Kidney epithelial cell (primary cell): Measurements from ENCODE around the gene CRHBP. TPM values are rescaled to one million over a fixed set of nuclear protein-coding genes. Genes with fewer than 3 reads are reported as not detected.

Experiments used
- DNase-seq: peaks from one replicate; pipeline ENCODE4 v3.0.0-alpha.2; 2010; ENCODE audit warnings: low read depth
- H3K27me3 ChIP-seq: 2 replicates; pipeline ENCODE4 v1.6.0; 2011; ENCODE audit warnings: low read length; ENCODE audit not compliant: control insufficient read depth, insufficient read depth
- H3K36me3 ChIP-seq: 2 replicates; pipeline ENCODE4 v1.5.1; 2011; ENCODE audit warnings: low read length; ENCODE audit not compliant: control insufficient read depth, insufficient read depth
- H3K4me3 ChIP-seq: 2 replicates; pipeline ENCODE4 v1.5.1; 2011; ENCODE audit warnings: low read depth, mild to moderate bottlenecking, control low read depth, low read length
- CTCF ChIP-seq: IDR thresholded peaks from 2 replicates; pipeline ENCODE4 v1.5.1; 2011; ENCODE audit warnings: mild to moderate bottlenecking, moderate library complexity, low read length, control low read depth, inconsistent platforms; ENCODE audit not compliant: insufficient read depth, poor library complexity, severe bottlenecking
- total RNA-seq: library from RNA; depleted of rRNA; stranded (reverse); fragments of >200 nt; gene quantifications from 2 replicates; pipeline ENCODE4 v1.2.3, GENCODE V29; 2015

CRHBP gene
- total RNA-seq, 1 donor from 2014 or later: not detected

GRCh38 chr5:77012601-77013000, 59.8 kb downstream of the CRHBP start:
- no peak for DNase-seq
- H3K27me3 ChIP-seq: no peaks in the 10 kb centered on the region
- H3K4me3 ChIP-seq: no peak overlapping the region
- TF ChIP-seq CTCF: no peak
- H3K36me3 ChIP-seq: no peaks in the 10 kb centered on the region

GRCh38 chr5:77015938-77016569, 63.2 kb downstream of the CRHBP start:
- Histone ChIP-seq H3K4me3 (no peak overlapping the region), H3K36me3 (no peaks in the 10 kb centered on the region), H3K27me3 (no peaks in the 10 kb centered on the region)
- TF ChIP-seq CTCF: peak; percentile 30
- peak; percentile 31 for DNase-seq

- DNase-seq: no peak
- Histone ChIP-seq H3K27me3 (no peaks in the 10 kb centered on the region), H3K36me3 (no peaks in the 10 kb centered on the region), H3K4me3 (no peak overlapping the region)
- no peak for TF ChIP-seq CTCF
These were observed 64.1 kb downstream of the CRHBP start for GRCh38 chr5:77016962-77017361.

- no peak for DNase-seq
- no peak overlapping the region for H3K4me3 ChIP-seq
- H3K36me3 ChIP-seq: no peaks in the 10 kb centered on the region
- no peak for TF ChIP-seq CTCF
- no peaks in the 10 kb centered on the region for H3K27me3 ChIP-seq
These were observed 64.8 kb downstream of the CRHBP start for GRCh38 chr5:77017668-77018067.

Other genes starting within 250 kb of the CRHBP start
- gene F2R, start 236.9 kb upstream of the CRHBP start, total RNA-seq: 105 and 111 TPM in 2 replicates
- 144 TPM in 2 replicates for gene F2RL1, start 134.0 kb upstream of the CRHBP start, total RNA-seq
- not detected in 2 replicates for gene S100Z, start 103.0 kb upstream of the CRHBP start, total RNA-seq
- 19.8 and 20.9 TPM in 2 replicates for gene AGGF1, start 77.4 kb downstream of the CRHBP start, total RNA-seq
- gene ZBED3, start 134.2 kb downstream of the CRHBP start, total RNA-seq: 6.0 and 9.8 TPM in 2 replicates